HG02623 (cell line): ENCODE results near the gene NEIL3.

Source experiments
- ATAC-seq: cut with Tn5 transposase; IDR thresholded peaks from one replicate; pipeline ENCODE4 v1.9.1; 2021; ENCODE audit warnings: moderate library complexity; ENCODE audit not compliant: unreplicated experiment

The NEIL3 gene

DNA sequence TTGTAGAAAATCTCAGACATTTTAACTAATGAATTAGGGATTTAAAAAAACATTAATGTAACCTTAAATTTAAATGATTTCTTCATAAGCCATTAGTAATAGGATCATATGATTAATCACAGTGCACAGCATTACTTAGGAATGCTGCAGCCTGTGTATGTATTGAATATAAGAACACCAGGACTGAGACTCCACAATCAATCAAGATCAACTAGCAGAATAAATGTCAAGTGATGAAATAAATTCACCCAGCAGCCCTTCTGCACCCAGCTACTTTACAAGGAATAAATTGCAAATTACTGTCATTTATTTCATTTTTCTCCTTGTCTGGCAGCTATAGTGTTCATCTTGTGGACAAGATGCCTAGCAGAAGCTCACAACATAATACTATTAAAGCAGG, 46.5 kb downstream of the NEIL3 start:
- no peak for ATAC-seq

DNA sequence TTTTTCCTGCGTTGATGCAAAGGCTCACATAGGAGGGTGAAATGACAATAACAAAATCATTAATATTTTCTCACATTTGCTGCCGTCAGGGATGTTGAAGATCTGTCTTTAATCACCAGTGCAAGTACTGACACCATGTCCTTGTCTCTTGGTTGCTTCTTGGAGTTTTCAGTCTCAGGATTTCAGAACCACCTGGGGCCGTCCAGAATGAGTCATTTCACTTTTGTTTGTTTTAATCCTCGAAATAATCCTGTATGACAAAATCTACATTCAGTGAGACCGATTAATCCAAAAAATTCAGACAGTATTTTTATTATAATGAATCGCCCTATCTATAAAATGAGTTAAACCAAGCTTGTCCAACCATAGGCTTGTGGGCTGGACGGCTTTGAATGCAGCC, 47.2 kb downstream of the NEIL3 start:
- no peak for ATAC-seq

DNA sequence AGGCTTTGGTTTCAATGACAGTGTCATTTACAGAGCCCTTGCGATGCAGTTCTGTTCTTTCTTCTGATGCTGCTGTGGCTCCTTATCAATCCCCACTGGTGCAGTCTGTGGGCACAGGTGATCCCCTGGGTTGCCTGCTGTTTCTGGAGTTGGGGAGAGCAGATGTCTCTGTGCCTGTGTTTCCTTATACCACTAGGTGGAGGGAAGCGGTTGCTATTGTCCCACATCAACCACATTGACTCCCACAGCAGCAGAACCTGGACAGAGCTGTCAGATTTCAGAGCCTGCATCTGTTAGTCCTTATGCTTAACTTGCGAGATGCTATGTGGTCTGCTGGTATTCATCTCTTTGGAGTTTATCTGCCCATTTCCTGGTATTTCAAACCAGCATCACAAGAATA, 57.7 kb downstream of the NEIL3 start:
- ATAC-seq = no peak

DNA sequence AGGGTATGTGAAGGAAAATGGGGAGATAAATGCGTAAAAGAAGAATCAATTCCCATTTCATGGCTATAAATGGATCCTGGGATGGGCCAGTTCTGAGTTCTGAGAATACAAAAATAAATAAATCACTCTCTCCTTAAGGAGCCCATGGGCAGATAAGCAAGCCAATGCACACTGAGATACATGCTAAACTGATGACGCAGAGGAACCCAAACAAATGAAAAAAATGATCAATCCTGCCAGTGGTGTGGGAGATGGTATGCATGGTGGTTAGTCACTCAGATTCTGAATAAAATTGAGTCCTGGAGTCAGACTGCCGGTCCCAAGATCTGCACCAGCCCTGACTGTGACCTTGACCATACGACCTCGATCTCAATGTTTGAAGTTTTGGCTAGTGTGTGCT, 59.7 kb downstream of the NEIL3 start:
- no peak for ATAC-seq

DNA sequence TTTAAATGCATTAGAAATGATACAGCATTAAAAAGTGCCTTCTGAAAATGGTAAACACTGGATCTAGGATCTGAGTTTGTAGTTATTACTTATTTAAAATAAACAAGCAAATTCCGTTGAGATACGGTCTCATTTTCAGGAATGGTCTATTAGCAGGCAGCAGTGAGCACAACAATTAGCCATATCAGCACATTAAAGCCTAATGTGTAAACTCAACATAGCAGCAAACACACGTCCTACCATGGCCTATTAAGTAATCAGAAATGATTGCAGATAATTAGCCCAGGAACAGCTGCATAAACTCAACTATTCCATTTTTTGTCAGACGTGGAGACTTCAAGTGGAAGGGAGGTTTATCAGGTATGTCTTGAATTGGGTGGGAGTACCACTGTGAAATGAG, 61.8 kb downstream of the NEIL3 start:
- ATAC-seq = no peak

DNA sequence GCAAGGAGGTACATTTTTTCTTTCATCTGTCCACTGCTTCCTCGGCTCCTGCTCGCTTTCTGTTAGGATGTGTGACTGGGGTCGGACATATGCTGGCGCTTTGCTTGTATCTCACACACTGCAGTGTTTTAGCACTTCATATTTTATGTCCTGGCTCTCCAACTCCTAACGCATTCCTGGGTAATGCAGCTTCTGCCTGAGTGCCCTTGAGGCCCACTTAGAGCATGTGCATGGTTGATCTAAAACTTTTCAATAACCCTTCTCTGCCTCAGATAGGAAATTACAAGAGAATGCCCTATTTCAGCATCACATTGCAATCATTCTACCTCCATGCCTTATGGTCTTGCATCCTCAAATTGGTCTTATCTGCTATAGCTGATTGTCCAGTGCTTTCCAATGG, 65.3 kb downstream of the NEIL3 start:
- ATAC-seq = no peak

DNA sequence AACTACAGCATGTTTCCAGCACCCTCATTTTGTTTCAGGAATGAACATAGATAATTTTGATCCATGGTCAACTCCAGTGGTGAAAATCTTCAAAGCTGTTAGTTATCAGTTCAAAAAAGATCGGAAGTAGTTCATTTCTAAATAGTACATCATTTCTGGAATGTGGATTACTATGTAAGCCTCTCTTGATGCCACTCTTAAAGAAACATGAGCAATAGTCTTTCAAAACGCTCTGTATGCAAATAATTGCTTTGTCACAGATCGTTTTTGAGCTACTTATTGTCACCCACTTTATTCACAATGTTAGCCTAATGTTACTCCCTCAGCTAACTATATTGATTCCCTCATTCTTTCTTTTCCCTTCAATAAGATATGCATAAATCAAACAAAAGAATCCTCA, 65.7 kb downstream of the NEIL3 start:
- no peak for ATAC-seq

DNA sequence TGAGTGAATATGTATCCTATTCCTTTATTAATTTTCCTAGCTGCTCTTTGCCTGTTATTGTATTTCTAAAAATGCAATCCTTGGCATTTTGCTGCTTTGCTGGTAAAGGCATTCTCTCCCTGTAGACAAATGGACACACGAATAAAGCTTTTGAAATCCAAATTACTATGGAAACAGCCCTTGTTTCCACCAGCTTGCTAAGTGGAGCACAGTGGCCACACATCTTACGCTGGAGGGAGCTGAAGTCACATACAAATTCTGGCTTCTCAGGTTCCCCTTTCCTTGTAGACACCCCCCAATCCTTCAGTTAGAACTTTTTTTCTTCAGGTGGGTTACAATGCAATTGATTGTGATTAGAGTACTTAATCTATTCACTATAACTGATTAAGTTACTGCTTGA, 66.3 kb downstream of the NEIL3 start:
- ATAC-seq = no peak

DNA sequence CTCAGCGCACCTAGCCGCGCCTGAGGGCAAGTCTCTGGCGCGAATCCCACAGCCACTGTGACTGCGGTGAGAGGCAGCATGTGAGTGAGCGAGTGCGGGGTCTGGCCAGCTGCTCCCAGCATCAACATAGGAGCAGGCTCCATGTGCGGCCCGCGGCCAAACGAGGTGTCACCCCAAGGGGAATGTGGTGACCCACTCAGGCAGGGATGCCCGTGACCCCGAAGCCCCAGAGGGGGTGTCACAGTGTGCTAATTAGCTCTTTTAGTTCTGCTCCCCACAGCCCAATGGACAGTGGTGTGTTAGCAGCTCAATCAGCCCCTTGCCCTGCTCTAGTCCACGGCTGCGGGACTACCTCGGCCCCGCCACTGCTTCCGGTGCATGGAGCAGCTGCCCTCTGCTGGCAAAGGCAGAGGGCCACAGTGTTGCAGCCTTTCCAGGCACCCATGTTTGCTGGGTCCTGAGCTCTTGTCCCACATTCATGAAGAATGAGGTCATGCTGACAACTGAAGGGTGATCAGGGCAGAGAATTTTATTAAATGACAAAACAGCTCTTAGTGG, 71.1 kb downstream of the NEIL3 start:
- no peak for ATAC-seq

DNA sequence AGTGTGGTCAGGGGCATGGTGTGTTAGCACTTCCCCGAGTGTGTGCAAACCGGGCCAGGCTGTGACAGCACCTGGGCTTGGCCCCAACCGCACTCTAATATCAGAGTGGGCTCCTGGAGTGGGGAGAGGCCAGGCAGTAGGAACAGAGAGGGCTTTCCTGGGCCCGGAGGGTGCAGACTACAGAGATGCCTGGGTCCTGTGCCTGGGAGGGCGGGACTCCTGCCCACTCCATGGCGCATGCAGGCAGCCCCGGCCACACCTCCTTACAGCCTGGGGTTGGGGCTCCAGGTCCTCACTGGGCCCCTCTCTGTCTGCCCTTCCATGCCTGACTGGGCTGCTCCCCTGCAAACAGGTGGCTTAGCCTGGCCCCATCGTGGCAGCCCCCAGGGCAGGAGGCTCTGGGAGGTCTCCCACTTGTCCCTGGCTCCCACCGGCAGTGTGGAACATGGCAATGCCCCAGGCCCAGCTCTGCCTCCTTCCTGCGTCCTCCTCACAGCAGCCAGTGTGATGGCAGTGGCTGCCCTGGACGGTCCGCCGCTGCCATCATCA, 72.2 kb downstream of the NEIL3 start:
- ATAC-seq = no peak

DNA sequence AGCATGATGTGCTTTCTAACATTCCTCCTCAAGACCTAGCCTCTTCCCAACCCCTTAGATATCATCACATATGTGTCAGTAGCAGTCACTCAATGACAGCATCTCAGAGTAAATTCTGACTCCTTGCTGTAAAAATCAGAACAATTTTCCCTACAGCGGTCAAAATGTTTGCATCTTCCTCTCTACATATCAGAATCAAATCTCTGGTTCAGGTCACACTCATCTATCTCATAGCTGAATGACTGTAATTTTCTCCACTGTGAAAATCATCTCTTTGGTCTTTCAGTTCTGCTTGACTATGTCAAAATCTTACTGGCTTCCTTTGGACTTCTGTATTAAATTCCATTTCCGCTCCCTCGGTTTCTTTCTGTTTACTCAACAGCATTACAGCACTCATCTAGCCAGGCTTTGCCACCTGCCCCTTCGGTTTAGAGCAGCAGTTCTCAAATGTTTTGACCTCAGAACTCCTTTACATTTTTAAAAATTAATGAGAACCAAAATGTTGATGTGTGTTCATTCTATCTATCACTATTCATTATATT, 75.3 kb downstream of the NEIL3 start:
- ATAC-seq = no peak

DNA sequence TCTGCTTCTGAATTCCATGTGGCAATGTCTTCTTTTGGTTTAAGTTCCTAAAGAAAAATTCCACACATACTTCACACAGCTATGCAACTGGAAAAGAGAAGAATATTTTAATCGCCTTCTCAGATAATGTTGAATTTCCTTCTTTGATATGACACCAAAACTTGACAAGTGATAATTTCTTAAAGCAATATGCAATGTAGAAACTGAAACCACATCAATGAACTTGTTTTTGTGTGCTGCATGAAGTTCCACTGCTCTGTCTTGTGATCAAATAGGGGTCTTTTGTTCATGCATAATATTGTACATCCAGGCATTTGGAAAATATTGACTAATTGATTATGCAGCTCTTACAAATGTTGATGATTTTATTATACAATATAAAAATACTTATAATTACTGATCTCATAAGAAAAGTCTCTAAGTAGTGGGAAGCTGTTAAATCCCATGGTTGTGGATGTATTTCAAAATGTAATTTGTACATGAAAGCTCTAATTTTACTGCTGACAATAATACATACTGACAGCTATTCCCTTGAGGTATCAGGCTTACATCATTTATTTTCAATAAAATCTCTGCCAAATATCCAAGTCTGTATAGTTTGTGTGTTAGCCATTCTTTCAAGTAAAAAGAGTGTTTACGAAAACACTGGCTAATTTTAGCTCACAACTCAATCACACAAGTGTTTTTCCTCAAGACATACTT, 76.1 kb downstream of the NEIL3 start:
- no peak for ATAC-seq

DNA sequence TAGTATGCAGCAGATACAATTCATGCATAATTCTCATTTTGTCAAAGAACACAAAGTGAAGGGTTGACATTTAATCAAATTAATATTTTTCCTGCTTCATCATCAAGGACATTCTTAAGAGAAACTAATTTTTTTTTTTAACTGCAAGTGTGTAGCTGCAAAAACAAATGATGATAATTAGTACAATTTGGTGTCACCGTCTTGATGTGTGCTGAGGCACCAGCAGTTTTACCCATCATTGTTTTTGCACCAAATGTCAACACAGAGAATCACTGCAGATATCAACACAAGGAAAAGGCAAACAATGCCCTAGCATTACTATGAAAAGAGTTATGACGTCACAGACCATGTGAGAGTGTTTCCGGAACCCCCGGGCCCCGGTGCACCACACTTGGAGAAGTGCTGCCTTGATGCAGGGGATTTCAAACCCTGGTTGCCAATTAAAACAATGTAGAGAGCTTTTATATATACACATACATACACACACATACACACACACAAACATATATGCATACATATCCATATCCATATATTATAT, 76.7 kb downstream of the NEIL3 start:
- no peak for ATAC-seq

DNA sequence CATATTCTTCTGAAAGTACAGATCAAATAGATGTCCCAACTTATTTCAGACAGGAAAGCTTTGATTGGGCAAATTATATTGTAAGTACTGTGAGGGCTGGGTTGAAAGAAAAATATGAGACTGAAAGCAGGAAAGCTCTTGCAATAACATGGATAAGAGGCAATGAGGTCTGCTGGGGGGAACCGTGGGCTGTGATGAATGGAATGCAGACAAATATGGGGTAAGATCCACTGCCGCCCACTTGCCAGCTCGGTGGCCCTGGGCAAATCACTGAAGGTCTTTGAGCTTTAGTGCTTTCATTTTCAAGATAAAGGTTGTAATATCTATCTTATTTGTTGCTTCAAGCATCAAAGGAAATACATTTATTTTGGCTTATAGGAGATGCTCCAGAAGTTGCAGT, 81.6 kb downstream of the NEIL3 start:
- no peak for ATAC-seq

DNA sequence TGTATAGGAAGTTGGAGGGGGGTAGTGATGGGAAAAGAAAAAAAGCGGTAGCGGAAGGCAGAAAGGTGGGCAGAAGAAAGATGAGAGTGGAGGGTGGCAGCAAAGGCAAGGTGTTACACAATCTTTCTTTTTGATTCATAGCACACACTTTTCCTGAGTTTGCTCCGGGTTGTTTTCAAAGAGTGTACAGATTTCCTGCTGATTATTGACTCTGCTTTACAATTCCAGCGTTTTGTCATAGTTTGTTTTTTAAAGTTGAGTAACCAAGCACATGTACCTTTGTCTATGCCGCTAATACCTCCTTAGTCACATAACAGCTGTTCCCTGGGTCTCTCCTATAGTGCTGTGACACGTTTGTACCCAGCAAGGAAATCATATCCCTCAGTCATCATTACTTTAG, 82.3 kb downstream of the NEIL3 start:
- ATAC-seq = no peak

DNA sequence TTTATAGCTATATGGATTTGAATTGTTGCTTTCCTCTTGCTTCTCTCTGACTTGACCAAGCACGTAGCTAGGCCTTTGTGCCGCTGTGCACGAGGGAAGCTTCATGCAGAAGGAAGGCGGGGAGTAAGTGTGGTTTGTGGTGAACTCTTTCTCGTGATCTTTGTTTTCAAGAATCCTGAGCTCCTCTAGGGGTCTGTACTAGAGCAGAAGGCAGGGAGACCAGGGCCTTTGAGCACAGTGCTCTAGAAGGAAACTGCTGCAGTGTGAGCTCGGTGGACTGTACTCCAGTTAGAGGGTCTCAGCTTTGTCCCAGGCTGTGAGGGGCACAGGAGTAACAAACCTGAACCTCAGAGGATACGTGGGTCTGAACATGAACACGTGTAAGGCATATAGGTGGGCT, 83.6 kb downstream of the NEIL3 start:
- ATAC-seq = no peak

DNA sequence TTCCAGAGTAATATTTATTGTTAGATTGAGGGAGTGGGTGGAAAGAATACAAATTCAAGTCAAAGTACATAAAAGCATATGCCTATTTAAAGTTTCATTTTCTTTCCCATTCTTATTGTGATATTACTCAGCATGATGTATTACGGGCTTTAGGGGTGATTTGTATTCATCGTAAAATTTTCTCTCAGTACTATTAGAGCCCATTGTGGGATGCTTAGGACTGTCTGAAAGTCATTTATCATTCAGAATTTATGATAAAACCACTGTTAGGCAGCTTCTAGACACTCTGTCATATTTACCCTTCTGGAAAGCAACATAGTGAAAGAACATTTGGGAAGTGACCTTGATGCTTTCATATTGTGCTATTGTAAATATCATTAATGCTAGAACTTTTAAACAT, 86.7 kb downstream of the NEIL3 start:
- ATAC-seq = no peak

DNA sequence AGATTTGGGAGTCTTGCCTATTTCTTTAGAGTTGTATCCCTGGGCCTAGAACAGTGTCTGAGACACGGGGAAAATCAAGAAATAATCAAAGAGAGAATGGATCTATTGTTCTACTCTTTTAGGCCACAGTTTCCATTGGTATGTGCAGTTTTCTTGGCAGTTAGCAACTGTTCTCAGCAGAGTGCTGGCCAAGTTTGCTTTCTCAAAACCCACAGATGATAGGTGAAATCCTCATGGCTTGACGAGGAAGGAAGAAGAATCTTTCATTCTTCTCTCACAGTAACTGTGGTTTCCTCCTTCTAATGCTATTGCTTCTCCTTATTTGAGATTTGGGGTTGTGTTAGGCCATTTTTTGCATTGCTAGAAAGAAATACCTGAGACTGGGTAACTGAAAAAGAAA, 90.4 kb downstream of the NEIL3 start:
- ATAC-seq = no peak

DNA sequence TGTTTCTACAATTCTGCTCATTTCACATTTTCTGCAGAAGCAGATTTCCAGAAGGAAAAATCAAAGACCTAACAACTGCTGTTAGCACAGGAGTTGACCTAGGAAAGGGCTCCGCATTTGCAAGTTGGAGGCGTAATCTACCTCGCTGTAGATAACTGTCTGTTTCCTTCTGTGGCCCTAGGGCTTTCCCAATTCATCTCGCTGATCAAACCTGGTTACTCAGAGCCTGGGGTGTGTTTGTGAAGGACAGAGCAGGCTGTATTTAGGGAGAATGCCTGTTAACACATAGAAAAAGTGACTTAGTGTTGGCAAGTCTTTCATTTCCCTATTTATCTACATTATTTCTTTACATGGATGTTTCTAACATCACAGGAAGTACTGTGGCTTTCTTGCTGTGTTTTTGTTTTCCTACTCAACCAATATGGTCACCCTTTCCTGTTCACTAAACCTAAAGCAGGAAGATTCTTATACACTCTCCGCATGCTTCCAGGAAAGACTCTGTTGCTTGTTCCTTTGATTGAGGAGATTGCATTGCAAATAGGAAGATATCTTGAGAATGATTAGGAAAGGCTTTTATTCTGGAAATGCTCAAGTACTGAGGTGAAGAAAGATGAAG, 92.1 kb downstream of the NEIL3 start:
- no peak for ATAC-seq

DNA sequence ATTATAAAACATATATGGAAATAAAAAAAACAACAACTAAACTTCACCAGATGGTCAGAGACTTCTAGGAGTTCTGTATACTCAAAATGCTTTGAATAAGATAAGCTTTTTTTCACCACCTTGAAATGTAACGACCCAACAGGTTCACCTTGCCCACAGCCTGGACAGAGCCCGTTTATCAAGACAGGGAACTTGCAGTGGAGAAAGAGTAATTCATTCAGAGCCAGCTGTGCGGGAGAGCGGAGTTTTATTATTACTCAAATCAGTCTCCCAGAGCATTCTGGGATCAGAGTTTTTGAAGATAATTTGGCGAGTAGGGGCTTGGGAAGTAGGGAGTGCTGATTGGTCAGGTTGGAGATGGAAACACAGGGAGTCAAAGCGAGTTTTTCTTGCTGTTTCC, 94.1 kb downstream of the NEIL3 start:
- ATAC-seq = no peak

DNA sequence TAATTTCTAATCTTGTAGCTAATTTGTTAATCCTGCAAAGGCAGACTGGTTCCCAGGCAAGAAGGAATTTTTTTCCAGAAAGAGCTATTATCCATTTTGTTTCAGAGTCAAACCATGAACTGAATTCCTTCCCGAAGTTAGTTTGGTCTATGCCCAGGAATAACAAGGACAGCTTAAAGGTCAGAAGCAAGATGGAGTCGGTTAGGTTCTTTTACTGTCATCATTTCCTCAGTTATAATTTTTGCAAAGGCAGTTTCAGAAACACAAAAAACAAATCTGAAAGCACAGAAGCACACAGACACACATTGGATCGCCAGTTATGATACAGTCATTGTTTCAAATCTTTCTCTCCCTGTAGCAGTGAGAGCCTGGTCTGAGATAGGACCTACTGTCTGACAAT, 94.7 kb downstream of the NEIL3 start:
- no peak for ATAC-seq

DNA sequence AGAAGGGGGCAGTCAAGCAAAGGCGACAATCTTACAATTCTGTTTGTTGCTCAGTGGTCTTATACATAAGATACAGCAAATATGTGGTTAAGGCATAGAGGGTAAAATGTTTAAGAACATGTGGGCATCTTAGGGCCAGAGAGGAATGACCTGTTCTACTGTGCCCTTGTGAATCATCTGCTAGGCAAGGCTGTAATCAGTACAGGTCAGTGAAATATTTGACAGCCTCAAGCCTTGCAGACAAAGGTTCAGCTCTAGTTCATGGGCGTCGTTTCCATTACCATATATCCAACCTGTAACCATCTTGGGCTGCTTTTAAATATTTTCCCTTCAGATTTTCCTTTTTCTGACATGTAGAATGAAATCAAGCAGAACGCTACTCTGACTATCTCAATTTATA, 95.3 kb downstream of the NEIL3 start:
- no peak for ATAC-seq
